ENCODE data around the gene ZBTB2.

DNA sequence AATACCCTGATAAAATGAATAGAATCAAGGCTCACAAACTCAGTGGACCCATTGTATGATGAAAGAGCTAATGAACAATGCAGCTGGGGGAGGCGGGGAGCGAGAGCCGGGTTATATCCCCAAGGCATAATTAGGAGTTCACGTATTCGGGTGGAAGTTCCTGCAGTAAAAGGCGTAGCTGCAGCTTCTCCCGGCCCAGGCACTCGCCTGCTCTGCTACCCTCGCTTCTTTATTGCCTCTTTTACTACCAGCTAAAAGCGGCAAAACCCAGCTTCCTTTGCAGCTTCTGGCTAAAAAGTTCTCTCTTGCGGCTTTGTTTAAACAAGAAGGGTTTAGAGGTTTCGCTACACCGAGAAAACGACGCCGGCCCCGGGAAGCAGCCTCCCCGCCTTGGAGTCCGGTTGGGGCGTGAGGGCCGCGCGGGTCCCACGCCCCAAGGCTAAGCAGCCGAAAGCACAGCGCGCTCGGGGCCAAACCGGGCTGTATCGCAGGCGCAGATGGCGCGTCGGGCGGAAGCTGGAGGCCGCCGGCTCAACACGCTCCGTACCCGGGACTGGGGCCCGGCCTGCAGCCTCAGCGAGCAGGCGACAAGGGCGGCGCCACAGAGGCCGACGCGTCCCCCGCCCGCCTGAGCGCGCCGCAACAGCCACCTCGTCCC is 1.6 kb downstream of the ZBTB2 start:
- TF ChIP-seq CTCF (IDR thresholded peaks at IDR 0.05) (no peak), TCF7L2 (IDR thresholded peaks at IDR 0.05; ENCODE audit: low read depth, low read length) (peak; percentile 34; the same call in 1 of the 2 replicates), REST (IDR thresholded peaks at IDR 0.05; ENCODE audit: insufficient read depth in 1 of 2, low read depth in 2 of 2, low read length in 1 of 2) (no peak)
